GM12878 (cell line): ENCODE measurements around the gene LTA. TPM values are rescaled to one million over a fixed set of nuclear protein-coding genes. Genes with fewer than 3 reads are reported as not detected.

Source experiments
- BMI1 ChIP-seq: fragments of 450-650 bp; IDR thresholded peaks from 2 replicates; pipeline ENCODE4 v1.6.1; 2016; ENCODE audit warnings: mild to moderate bottlenecking, moderate library complexity, borderline replicate concordance
- EGR1 ChIP-seq, 2 experiments: IDR thresholded peaks; 1 replicate in 1 of 2; 2 replicates in 1 of 2; pipeline ENCODE4 v1.6.1; 2011 to 2012; ENCODE audit warnings: low read depth in 2 of 2, low read length in 2 of 2, borderline replicate concordance in 1 of 2, mild to moderate bottlenecking in 1 of 2, moderate library complexity in 1 of 2
- LARP7 ChIP-seq: fragments of 450-650 bp; IDR thresholded peaks from 2 replicates; pipeline ENCODE4 v1.6.1; 2017; ENCODE audit warnings: mild to moderate bottlenecking
- NR2C1 ChIP-seq: fragments of 450-650 bp; IDR thresholded peaks from 2 replicates; pipeline ENCODE4 v1.6.1; 2017; ENCODE audit warnings: antibody characterized with exemption, mild to moderate bottlenecking, moderate library complexity
- SREBF2 ChIP-seq: IDR thresholded peaks from 2 replicates; pipeline ENCODE4 v1.6.1; 2012; ENCODE audit warnings: mild to moderate bottlenecking, low read length
- SUPT20H ChIP-seq: IDR thresholded peaks from 2 replicates; pipeline ENCODE4 v1.6.1; 2011; ENCODE audit warnings: low read depth, mild to moderate bottlenecking, low read length, moderate library complexity, borderline replicate concordance; ENCODE audit not compliant: control insufficient read depth
- TARDBP ChIP-seq: IDR thresholded peaks from 2 replicates; pipeline ENCODE4 v1.6.1; 2016; ENCODE audit warnings: borderline replicate concordance
- TCF3 ChIP-seq: IDR thresholded peaks from 2 replicates; pipeline ENCODE4 v1.6.1; 2012; ENCODE audit warnings: low read depth, mild to moderate bottlenecking, low read length, borderline replicate concordance; ENCODE audit not compliant: insufficient read depth
- ZBED1 ChIP-seq: IDR thresholded peaks from 2 replicates; pipeline ENCODE4 v1.6.1; 2016; ENCODE audit warnings: borderline replicate concordance
- ZNF24 ChIP-seq: fragments of 450-650 bp; IDR thresholded peaks from 2 replicates; pipeline ENCODE4 v1.6.1; 2017; ENCODE audit warnings: antibody characterized with exemption, mild to moderate bottlenecking
- ZZZ3 ChIP-seq: IDR thresholded peaks from 2 replicates; pipeline ENCODE4 v1.6.1; 2011; ENCODE audit warnings: low read depth; ENCODE audit not compliant: control insufficient read depth, insufficient read length
- polyA plus RNA-seq, 11 experiments: library from polyadenylated mRNA; depleted of rRNA in 4 of 11; unstranded in 6 of 11; stranded (reverse) in 5 of 11; fragments of >200 nt; fragmentation: Nextera tagmentation in 4 of 11; fragmentation: Illumina TruSeq in 1 of 11; extraction: Ambion mirVana in 4 of 11; extraction: Trizol in 1 of 11; gene quantifications; 1 replicate in 1 of 11; 2 replicates in 10 of 11; pipeline versions ENCODE4 v1.2.1 to v1.2.3, GENCODE V29; 2011 to 2016; ENCODE audit warnings: inconsistent platforms in 2 of 11, missing spikeins in 2 of 11, low read depth in 1 of 11
- total RNA-seq, 4 experiments: library from RNA; depleted of rRNA in 3 of 4; stranded (reverse); fragments of >200 nt in 3 of 4; fragmentation: Illumina TruSeq in 1 of 4; extraction: Trizol in 1 of 4; gene quantifications; 2 replicates each; pipeline versions ENCODE4 v1.2.1 to v1.2.3, GENCODE V29; 2013 to 2021
- TF ChIP-seq, protein P1 (sequence below): IDR thresholded peaks from 2 replicates; pipeline ENCODE4 v1.6.1; 2012; ENCODE audit warnings: improper control_type of control experiment, low read depth, low read length; ENCODE audit not compliant: insufficient replicate concordance
- TF ChIP-seq, protein P2 (sequence below): fragments of 450-650 bp; IDR thresholded peaks from 2 replicates; pipeline ENCODE4 v1.6.1; 2017; ENCODE audit warnings: mild to moderate bottlenecking, low read depth, inconsistent platforms; ENCODE audit not compliant: poor library complexity, severe bottlenecking
- TF ChIP-seq, protein P3 (sequence below): fragments of 450-650 bp; IDR thresholded peaks from 2 replicates; pipeline ENCODE4 v1.6.1; 2016; ENCODE audit warnings: mild to moderate bottlenecking
- TF ChIP-seq, protein P4 (sequence below): fragments of 450-650 bp; IDR thresholded peaks from 2 replicates; pipeline ENCODE4 v1.6.1; 2017; ENCODE audit warnings: antibody characterized with exemption, mild to moderate bottlenecking, moderate library complexity
- TF ChIP-seq, protein P5 (sequence below): IDR thresholded peaks from 2 replicates; pipeline ENCODE4 v1.6.1; 2011; ENCODE audit warnings: borderline replicate concordance, low read depth, mild to moderate bottlenecking, moderate library complexity, mixed read lengths, low read length; ENCODE audit not compliant: insufficient read depth; ENCODE audit errors: extremely low read length

LTA gene
- total and polyA plus RNA-seq, 10 of the 15 experiments (the other 5 are each of a cell fraction or from before 2014, with no cell fraction given), result 27.5 to 100 (median 75.1) TPM

DNA sequence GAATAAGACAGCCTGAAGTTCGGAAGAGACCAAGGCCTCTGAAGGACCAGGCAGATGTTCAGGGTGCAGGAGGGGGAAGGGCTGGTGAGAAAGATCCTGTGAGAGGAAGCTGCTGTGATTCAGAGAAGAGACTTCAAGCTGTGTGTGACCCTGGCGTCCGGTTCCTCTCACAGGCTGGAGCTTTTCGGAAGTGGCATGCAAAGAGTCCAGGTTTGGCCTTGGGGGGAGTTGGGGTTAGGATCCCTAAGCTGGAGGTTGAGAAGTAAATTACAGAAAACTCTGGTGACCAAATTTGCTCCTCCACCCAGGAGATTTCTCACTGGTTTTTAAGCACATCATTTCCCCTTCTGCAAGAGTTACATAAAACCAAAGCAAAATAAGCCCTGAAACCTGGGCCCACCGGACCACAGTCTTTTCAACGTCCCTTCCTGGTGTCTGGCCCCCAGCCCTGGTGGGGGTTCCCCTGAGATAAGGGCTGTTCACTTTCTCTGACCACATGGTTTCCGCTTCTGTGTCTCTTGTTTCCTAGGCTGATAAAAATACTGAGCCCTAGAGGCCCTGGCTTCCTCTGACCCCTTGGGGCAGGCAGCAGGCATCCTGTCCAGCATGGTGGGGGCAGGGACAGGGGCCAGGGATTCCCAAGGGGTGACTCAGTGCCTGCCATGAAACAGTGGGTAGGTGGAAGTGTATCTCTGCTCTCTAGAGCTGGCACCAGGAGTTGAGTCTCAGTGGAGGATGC, 12.0 kb upstream of the LTA start (continued):
- TF ChIP-seq, protein P1, sequence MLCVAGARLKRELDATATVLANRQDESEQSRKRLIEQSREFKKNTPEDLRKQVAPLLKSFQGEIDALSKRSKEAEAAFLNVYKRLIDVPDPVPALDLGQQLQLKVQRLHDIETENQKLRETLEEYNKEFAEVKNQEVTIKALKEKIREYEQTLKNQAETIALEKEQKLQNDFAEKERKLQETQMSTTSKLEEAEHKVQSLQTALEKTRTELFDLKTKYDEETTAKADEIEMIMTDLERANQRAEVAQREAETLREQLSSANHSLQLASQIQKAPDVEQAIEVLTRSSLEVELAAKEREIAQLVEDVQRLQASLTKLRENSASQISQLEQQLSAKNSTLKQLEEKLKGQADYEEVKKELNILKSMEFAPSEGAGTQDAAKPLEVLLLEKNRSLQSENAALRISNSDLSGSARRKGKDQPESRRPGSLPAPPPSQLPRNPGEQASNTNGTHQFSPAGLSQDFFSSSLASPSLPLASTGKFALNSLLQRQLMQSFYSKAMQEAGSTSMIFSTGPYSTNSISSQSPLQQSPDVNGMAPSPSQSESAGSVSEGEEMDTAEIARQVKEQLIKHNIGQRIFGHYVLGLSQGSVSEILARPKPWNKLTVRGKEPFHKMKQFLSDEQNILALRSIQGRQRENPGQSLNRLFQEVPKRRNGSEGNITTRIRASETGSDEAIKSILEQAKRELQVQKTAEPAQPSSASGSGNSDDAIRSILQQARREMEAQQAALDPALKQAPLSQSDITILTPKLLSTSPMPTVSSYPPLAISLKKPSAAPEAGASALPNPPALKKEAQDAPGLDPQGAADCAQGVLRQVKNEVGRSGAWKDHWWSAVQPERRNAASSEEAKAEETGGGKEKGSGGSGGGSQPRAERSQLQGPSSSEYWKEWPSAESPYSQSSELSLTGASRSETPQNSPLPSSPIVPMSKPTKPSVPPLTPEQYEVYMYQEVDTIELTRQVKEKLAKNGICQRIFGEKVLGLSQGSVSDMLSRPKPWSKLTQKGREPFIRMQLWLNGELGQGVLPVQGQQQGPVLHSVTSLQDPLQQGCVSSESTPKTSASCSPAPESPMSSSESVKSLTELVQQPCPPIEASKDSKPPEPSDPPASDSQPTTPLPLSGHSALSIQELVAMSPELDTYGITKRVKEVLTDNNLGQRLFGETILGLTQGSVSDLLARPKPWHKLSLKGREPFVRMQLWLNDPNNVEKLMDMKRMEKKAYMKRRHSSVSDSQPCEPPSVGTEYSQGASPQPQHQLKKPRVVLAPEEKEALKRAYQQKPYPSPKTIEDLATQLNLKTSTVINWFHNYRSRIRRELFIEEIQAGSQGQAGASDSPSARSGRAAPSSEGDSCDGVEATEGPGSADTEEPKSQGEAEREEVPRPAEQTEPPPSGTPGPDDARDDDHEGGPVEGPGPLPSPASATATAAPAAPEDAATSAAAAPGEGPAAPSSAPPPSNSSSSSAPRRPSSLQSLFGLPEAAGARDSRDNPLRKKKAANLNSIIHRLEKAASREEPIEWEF, result no peak
- TF ChIP-seq SREBF2 (no peak), EGR1 (IDR thresholded peaks at IDR 0.05; ENCODE audit: borderline replicate concordance in 1 of 2, low read depth in 2 of 2, low read length in 2 of 2) (peak in 1 of 2 experiments; percentile 64; a peak in 2 of 3 replicates), ZNF24 (no peak), NR2C1 (peak; percentile 29; the same call in 1 of the 2 replicates), BMI1 (0 out of 2 replicates have a peak, but pooled peaks have one; percentile 40), SUPT20H (no peak), LARP7 (no peak), ZZZ3 (no peak), ZBED1 (peak; percentile 80; the same call in 1 of the 2 replicates), TCF3 (peak; percentile 75), TARDBP (no peak)
- TF ChIP-seq, protein P2, sequence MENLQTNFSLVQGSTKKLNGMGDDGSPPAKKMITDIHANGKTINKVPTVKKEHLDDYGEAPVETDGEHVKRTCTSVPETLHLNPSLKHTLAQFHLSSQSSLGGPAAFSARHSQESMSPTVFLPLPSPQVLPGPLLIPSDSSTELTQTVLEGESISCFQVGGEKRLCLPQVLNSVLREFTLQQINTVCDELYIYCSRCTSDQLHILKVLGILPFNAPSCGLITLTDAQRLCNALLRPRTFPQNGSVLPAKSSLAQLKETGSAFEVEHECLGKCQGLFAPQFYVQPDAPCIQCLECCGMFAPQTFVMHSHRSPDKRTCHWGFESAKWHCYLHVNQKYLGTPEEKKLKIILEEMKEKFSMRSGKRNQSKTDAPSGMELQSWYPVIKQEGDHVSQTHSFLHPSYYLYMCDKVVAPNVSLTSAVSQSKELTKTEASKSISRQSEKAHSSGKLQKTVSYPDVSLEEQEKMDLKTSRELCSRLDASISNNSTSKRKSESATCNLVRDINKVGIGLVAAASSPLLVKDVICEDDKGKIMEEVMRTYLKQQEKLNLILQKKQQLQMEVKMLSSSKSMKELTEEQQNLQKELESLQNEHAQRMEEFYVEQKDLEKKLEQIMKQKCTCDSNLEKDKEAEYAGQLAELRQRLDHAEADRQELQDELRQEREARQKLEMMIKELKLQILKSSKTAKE, result peak; percentile 98
- TF ChIP-seq, protein P3, sequence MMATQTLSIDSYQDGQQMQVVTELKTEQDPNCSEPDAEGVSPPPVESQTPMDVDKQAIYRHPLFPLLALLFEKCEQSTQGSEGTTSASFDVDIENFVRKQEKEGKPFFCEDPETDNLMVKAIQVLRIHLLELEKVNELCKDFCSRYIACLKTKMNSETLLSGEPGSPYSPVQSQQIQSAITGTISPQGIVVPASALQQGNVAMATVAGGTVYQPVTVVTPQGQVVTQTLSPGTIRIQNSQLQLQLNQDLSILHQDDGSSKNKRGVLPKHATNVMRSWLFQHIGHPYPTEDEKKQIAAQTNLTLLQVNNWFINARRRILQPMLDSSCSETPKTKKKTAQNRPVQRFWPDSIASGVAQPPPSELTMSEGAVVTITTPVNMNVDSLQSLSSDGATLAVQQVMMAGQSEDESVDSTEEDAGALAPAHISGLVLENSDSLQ, result no peak
- TF ChIP-seq, protein P4, sequence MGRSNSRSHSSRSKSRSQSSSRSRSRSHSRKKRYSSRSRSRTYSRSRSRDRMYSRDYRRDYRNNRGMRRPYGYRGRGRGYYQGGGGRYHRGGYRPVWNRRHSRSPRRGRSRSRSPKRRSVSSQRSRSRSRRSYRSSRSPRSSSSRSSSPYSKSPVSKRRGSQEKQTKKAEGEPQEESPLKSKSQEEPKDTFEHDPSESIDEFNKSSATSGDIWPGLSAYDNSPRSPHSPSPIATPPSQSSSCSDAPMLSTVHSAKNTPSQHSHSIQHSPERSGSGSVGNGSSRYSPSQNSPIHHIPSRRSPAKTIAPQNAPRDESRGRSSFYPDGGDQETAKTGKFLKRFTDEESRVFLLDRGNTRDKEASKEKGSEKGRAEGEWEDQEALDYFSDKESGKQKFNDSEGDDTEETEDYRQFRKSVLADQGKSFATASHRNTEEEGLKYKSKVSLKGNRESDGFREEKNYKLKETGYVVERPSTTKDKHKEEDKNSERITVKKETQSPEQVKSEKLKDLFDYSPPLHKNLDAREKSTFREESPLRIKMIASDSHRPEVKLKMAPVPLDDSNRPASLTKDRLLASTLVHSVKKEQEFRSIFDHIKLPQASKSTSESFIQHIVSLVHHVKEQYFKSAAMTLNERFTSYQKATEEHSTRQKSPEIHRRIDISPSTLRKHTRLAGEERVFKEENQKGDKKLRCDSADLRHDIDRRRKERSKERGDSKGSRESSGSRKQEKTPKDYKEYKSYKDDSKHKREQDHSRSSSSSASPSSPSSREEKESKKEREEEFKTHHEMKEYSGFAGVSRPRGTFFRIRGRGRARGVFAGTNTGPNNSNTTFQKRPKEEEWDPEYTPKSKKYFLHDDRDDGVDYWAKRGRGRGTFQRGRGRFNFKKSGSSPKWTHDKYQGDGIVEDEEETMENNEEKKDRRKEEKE, result no peak
- TF ChIP-seq, protein P5, sequence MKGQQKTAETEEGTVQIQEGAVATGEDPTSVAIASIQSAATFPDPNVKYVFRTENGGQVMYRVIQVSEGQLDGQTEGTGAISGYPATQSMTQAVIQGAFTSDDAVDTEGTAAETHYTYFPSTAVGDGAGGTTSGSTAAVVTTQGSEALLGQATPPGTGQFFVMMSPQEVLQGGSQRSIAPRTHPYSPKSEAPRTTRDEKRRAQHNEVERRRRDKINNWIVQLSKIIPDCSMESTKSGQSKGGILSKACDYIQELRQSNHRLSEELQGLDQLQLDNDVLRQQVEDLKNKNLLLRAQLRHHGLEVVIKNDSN, result no peak
